HG02938 (cell line): Measurements from ENCODE around the gene LRRK1.

Experiments used
- ATAC-seq: cut with Tn5 transposase; IDR thresholded peaks from one replicate; pipeline ENCODE4 v1.9.1; 2021; ENCODE audit warnings: mild to moderate bottlenecking, moderate library complexity; ENCODE audit not compliant: unreplicated experiment

The LRRK1 gene

DNA sequence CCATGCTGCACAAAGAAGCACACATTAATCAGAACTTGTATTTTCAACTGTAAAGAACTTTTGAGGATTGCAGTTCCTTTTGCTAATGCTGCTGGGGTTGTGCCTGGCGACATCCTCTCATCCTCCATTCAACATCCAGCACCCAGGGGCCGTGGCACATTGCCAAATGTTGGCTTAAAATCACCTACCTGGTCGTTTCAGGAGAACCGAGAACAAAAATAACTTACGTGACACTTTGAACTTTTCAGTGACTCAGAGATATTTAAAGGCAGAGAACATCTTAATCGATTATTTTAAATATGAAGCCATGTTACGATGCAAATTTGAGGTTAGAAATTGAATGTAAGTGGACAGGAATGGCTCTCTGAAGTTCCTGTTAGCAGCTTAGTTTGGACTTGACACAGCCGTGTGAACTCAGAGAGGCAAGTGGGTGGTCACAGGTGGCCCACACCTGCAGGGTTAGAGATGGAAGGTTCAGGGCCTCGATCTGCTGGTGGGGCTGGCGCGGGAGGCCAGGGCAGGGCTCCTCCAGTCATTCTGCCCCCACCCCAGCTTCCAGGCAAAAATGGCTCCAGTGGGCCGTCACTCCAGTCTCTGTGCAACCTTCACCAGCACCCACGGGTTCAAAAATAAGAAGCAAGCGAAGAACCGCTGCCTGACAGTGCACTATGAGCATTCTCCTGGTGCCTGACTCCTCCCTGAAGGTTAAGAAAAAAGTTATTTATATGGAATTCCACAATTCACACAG, 12.2 kb downstream of the LRRK1 start:
- no peak for ATAC-seq

DNA sequence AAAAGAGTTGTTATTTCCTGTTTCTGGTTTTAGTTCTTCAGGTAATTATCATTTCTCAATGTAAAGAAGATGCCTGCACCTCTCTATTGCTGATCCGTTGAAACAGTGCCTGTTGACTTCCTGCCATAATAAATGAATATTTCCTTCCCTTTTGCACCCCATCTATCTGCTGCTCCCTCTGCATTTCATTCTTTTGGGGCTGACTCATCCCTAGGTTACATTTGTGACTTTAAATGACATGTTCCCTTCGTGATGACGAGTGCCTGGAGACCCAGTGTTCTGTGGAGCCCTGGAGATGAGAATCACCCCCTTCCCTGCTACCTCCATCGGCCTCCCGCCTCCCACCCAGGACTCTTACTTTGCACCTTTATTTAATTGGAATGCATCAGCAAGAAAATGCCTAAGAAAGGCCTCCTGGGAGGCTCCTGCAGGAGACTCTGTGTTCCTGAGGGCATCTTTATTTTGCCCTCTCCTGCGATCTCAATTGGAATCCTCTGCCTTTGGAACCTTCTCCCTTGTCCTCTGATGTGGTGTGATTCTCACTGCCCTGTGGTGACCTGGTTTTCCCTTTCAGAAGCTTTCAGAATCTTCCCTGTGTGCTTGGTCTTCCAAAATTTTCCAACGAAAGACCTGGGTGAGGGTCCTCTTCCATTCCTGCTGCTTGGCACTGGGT, 13.7 kb downstream of the LRRK1 start:
- no peak for ATAC-seq

DNA sequence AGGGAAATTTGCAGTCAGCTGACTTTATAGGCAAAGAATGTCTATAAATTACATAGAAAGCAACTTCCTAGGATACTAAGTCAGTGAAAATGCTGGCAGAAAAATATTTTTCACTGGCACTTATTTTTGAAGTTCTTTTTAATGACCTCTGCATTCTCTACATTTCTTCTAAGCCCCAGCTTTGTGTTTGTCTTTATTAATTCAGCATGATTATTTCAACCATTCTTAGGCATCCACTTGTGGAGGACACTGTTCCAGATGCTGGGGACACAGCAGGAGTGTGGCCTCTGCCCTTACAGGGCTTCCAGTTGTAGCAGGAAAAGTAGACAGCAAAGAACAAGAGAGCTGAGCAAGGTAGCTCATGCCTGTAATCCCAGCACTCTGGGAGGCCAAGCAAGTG, 15.0 kb downstream of the LRRK1 start:
- no peak for ATAC-seq

DNA sequence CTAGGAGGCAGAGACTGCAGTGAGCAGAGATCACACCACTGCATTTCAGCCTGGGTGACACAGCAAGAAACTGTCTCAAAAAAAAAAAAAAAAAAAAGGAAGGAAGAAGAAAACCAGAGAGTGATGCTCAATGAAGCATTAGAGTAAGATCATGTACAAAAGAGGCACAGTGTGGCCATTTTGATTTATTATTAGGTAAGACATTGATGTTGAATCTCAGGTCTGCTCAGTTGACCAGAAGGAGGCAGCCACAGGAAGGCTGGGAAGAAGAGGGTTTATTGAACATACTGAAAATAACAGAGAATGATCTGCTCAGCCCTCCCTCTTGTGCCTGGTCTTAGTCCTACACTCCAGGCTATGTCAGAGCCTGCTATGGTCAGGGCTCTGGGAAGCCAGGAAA, 15.6 kb downstream of the LRRK1 start:
- no peak for ATAC-seq

DNA sequence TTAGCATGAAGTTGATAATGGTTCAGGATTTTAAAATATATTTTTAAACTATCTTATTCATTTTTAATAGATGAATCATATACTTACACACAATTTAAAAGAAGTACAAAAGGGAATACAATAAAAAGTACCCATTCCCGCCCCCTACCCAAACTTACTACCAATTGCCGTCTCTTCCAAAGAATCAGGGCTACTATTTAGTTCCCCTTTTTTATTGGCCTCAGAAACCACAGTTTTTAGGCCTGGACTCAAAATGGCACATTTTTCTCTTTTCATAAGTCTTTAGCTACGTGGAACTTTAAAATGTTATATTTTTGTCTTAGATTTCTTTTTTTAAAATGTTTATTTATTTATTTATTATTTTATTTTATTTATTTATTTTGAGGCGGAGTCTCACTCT, 18.0 kb downstream of the LRRK1 start:
- no peak for ATAC-seq

DNA sequence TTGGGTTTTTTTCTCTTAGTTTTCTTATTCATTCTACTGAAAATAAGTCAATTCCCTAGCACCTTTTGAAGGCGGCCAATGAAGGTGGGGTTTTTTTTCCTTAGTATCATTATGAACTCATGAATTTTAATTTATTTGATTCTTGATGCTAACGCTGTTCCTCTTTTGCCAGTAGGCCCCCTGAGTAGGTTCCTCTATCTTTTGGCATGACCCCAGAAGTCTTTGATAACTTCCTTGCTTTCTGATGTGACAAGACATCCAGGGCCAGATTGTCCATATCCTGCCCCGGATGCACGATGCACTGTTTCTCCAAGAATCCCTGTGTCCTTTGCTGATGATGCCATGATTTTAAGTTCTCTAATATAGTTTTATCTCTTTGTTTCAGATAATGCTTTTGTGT, 20.6 kb downstream of the LRRK1 start:
- ATAC-seq = no peak

DNA sequence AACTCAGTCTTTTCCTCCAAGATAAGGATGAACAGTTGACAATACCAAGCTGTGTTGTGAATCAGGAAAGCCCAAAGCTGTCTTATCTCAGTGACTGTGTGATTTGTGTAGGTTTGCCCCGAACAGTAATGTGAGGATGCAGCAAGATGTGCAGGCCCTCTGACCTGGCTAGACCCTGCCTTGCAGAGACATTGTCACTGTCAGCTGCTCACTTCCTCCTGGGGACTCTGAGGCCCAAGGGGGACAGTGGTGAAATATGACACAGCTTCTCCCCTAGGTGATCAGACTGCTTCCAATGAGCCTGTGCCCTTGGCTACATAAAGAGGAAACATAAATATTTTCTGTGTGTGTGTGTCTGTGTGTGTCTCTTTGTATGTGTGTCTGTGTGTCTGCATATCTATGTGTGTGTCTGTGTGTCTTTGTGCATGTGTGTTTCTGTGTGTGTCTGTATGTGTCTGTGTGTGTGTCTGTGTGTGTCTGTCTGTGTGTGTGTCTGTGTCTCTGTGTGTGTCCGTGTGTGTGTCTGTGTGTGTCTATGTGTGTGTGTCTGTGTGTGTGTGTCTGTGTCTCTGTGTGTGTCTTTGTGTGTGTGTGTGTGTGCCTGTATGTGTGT, 21.7 kb downstream of the LRRK1 start:
- peak; percentile 92 for ATAC-seq

DNA sequence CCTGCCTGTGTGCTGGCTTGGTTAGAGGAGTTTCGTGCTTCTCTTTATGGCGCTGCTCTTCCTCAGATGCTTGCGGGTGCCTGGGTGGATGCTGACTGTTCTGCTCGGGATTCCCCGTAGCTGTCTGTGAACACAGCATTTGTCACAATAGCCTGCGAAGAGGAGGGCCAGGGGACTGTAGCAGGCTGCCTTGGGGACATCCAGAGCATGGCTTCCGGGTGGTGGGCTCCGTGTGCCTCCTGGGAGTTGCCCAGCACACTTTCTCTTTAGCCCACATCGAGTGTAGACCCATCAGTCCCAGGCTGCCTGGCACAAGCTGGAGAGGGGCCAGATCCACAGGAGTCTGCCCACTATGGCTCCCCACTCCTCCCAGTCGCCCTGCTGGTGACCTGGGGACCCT, 22.4 kb downstream of the LRRK1 start:
- peak; percentile 51 for ATAC-seq

DNA sequence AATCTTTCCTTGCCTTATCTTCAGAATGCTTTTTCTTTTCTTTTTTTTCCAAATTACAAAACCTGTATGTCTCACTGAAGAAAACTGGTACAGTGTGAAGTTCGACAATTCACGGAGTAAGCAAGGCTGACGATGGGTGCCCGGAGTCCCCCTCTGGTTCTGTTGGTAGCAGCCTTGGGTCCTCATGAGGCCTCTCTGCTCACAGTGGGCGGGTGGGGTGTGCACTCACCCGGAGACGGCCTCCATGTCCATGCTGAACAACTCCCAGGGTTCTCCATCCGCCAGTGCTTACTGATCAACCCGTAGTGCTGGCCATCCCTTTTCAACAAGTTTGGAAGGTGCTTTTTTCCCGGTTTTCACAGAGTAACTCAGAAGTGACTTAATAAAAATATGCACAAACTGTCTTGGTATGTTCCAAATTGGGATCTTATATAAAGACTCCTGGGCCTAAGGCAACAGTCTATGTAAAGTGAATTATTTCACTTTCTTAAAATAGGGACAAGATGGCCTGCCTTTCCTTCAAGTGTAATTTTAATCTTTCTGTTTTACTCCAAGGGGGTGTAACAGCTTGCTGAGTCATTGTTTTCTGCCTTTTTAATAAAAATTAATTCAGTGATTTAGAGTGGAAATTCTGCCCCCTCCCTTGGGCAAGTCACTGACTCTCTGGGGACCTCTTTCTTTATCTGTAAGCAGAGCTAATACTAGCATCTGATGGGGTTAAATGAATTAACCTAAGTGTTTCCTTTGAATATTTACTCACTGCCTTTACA, 23.7 kb downstream of the LRRK1 start:
- no peak for ATAC-seq

DNA sequence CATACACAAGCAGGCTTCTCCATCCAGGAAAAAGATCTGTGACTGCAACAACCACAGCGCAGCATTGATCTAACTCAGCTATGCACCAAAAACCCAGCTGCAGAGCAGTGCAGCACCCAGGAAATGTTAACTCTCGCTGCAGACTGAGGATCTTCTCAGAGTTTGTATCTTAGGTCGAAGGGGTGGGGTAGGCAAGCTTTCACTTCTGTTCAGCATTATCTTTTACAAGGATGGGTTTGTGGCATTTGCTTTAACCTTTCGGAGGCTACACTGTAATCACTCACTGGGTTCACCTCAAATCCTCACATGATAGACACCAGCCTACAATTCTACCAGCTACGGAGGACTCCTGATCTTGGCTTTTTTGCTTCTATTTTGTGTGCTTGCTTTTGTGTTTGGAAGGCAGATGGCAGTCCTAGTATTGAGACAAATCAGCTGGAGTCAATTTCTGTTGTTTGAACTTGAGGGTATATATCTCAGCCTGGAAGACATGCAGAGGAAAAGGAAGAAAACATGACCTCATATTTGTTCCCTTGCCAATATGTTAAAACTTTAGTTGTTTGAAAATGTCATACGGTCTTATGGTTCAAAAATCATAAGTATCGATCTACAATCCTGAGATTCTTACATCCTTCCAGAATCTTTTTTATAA, 25.2 kb downstream of the LRRK1 start:
- no peak for ATAC-seq

DNA sequence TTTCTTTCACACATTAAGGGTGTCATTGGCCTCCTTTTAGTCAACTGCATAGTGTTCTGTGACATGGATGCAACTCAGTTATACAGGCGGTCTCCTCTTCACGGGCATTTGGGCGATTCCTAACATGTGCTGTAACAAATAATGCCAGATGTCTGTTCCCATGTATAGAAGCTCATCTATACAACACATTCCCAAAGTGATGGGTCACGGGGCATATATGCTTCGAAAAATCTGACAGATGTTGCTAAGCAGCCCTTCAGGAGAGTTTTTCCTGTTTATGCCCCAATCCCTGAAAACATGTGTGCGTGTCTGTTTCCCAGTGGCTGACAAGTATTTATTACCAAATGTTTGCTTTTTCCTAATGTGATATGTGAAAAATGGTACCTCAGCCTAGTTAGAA, 25.8 kb downstream of the LRRK1 start:
- no peak for ATAC-seq

DNA sequence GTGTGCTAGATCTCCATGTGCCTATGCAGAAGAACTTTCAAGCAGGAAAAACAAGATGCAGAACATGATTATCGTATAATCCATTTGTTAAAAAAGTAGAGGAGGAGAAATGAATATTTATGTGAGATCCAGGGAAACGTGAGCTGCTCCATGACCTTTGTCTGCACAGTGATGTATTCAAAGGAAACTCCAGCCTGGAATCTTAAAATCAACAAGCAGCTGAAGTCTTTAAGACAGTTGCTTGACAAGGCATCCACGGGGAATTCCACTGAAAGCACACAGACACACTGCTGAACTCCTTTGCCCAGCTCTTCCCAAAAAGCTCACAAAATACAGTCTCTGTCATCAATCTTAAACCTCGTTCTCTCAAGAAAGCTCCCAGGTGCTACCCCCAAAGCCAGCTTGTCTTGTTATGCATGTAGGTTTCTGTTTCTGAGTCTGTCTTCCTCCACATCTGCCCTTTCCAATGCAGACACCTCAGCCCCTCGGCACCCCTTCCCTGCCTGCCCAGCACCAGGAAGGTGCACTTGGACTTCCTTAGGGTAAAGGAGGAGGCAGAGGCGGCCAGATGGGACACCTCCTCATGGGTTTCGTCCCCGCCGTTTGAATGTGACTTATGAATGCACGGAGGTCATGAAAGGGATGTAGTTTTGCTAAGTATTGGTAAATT, 28.7 kb downstream of the LRRK1 start:
- ATAC-seq = peak; percentile 43

DNA sequence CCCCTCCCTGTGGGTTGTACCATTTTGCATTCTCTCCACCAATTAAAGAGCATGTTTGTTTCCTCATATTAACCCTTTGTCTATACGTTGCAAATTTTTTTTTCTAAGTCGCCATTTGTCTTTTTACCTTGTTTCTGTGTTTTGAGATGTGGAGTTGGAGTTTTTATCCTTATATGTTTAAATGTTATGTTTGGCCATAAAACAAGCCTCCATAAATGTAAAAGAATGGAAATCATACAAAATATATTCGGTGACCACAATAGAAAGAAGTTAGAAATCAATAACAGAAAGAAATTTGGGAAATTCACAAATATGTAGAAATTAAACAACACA, 29.2 kb downstream of the LRRK1 start:
- no peak for ATAC-seq

DNA sequence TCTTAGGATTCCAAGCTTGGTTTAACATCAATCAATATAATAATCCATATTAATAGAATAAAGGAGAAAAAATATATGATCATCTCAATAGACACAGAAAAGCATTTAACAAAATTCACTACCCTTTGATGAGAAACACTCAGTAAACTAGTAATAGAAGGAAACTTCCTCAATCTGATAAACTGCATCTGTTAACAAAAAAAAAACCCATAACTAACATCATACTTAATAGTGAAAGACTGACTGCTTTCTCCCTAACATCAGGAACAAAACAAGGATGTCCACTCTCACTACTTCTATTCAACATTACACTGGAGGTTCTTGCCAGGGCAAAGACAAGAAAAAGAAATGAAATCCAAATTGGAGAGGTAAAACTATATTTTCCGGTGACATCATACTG, 30.5 kb downstream of the LRRK1 start:
- ATAC-seq = no peak

DNA sequence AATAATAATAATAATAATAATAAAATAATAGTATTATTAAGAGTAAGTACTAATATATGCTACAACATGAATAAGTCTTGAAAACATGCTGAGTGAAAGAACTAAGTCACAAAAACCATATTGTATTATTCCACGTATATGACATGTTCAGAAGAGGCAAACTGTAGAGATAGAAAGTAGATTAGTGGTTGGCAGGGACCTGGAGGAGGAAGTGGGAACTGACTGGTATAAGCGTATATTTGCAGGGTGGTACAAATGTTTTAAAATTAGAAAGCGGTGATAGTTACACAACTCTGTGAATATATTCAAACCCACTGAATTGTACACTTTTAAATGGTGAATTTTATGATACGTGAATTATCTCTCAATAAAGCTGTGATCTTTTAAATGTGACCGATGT, 32.8 kb downstream of the LRRK1 start:
- no peak for ATAC-seq

DNA sequence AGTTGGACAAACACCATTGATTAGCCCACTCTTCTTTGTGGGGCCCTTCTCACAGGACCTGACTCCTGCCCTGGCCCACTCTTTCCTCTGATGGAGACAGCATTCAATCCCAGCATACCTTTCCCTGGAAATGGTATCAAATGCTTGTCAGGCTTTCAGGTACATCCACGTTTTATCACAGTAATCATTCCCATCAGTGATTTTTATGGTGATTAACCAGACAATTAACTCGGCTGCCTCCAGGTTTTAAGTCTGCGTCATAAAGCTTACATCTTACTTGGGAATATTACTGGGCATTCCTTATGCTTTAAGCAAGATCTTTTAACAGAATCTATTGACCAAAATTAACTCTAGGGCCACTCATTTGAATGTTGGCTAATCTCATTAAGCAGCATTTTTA, 33.4 kb downstream of the LRRK1 start:
- no peak for ATAC-seq

DNA sequence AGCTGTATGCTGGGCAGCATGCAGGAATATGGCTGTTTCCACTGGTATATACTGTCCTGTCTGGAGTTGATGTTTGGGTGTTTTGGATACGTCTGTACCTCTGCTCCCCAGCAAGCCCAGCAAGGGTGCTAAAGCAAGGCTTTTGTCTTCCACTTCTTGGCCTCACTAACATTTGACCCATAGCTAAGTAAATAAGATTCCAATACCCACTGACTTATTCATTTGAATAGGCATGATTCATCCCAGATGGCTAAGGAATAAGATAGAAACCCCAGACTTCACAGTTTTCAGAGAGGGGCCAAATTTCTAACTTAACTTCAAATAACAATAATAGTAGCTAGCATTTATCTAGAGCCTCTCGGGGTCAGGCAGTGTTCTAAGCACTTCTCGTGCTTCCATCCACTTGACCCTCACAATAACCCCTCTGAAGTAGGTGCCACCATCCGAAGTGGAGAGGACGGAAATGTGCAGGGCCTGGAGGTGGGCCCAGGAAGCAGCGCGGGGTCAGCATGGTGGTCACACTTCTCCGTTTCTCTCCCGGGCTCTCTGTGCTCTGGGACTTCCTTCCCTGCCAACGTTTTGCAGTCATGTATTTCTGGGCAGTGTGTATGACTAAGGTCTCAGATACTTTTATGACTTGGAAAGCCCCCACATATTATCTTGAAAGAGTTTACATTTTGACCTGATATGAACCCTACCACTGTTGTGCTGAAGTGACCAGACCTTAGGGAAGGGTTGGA, 39.3 kb downstream of the LRRK1 start:
- ATAC-seq = no peak

DNA sequence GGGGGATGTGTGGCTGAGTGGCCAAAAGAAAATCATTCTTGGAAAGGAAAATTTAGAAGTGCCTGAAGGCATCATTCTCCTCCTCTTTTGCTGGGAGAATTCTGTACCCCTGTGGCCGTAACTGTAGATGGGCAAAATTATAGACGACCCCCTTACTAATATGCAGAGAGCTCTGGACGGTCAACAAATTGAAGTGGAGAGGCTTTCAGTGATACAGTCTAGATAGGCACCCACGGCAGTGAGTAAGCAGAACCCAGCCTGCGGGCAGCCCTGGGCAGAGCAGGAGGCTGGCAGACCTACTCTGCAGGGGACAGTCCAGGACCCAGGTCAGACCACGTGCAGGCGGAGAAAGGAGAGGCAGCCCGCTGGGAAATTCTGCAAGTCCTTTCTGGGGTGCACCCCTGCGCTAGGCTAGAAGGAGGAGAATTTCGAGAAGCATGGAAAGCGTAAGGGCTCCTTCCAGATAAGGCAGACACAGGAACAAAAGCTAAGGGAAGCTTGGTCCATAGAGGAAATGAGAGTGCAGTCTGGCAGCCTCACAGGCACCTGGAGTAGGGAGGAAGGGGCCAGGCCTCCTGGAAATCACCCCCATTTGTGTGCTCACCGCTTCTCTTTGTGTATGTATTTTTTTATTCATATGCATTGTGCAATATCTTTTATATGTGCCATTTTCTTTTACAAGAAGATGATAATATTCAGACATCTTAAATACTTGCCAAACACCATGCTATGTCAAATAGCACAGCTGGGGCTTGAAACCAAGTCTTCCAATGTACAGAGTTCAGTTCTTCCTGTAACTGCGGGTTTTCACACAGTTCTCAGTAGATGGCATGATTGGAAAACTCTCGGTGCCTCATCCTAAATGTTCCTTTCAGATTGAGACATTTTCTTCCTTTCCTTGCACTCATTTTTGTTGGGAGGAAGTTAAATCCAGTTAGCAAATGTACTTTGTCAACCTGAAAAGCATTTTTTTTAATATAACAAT, 40.2 kb downstream of the LRRK1 start:
- ATAC-seq = no peak

DNA sequence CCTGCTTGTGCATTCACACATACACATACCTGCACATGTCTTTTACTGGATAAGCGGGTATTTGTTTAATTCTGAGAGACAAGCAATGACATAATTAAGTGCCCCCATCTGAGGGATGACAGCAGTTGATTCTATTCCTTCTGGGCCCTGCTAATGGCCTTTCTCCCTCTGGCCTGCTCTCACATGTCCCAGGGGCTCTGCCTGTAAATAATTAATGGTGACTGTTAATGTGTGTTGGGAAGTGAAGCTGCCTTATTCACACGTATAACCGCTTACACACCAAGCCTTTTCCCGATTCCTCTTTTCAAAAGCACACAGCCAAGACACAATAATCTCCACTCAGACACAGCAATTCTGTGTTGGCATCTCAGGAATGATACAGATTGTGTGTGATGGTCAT, 47.8 kb downstream of the LRRK1 start:
- peak; percentile 70 for ATAC-seq
